ENCODE measurements around the gene PKM. TPM values are rescaled to one million over a fixed set of nuclear protein-coding genes. Genes with fewer than 3 reads are reported as not detected.

PKM gene
- total and polyA plus RNA-seq, 2 donors (not counting 1 experiment from before 2014, with no cell fraction given): 1,892 to 2,521 TPM

- no peak for TF ChIP-seq EZH2 (IDR thresholded peaks at IDR 0.05; ENCODE audit: low read length, missing control alignments)
- TF ChIP-seq CTCF (conservative IDR thresholded peaks at IDR 0.05 in 1 of 2, IDR thresholded peaks at IDR 0.05 in 1 of 2; ENCODE audit: low read depth in 1 of 2, low read length in 2 of 2): no peak
- Histone ChIP-seq H3K27ac (ENCODE audit: insufficient read depth, low read length) (no peak overlapping the region), H3K36me3 (ENCODE audit: control insufficient read depth, insufficient read depth, low read length) (peaks cover 4% of the 10 kb centered on the region), H4K20me1 (ENCODE audit: control insufficient read depth, extremely low read depth, insufficient read depth, low read length) (no peaks in the 10 kb centered on the region), H3K4me3 (replicated peaks in 1 of 4; ENCODE audit: control extremely low read depth in 1 of 4, insufficient read depth in 1 of 4, low read depth in 3 of 4, low read length in 4 of 4) (no peak overlapping the region), H3K9ac (ENCODE audit: insufficient read depth, low read length) (no peak overlapping the region), H3K9me3 (ENCODE audit: control insufficient read depth, insufficient read depth, low read depth, low read length) (no peaks in the 10 kb centered on the region), H3K79me2 (ENCODE audit: control insufficient read depth, insufficient read depth, low read length) (peaks cover 11% of the 10 kb centered on the region), H3K4me1 (ENCODE audit: control insufficient read depth, extremely low read depth, insufficient read depth, low read length) (peaks cover 15% of the 10 kb centered on the region), H3K4me2 (ENCODE audit: extremely low read depth, insufficient read depth, low read length) (no peak overlapping the region), H3K27me3 (ENCODE audit: control insufficient read depth, insufficient read depth, low read length) (no peaks in the 10 kb centered on the region), H2AFZ (ENCODE audit: low read length) (no peak overlapping the region)
- DNase-seq (ENCODE audit: low read depth in 2 of 2): no peak
Observed at GRCh38 chr15:72239652-72240051, 8.7 kb upstream of the PKM start.

- no peak overlapping the region for H3K4me3 ChIP-seq (replicated peaks in 1 of 4; ENCODE audit: control extremely low read depth in 1 of 4, insufficient read depth in 1 of 4, low read depth in 3 of 4, low read length in 4 of 4)
- peaks cover 11% of the 10 kb centered on the region for H3K79me2 ChIP-seq (ENCODE audit: control insufficient read depth, insufficient read depth, low read length)
- H4K20me1 ChIP-seq (ENCODE audit: control insufficient read depth, extremely low read depth, insufficient read depth, low read length): no peaks in the 10 kb centered on the region
- H3K36me3 ChIP-seq (ENCODE audit: control insufficient read depth, insufficient read depth, low read length): peaks cover 4% of the 10 kb centered on the region
- no peak overlapping the region for H3K9ac ChIP-seq (ENCODE audit: insufficient read depth, low read length)
- no peak for DNase-seq (ENCODE audit: low read depth in 2 of 2)
- H2AFZ ChIP-seq (ENCODE audit: low read length): no peak overlapping the region
- no peaks in the 10 kb centered on the region for H3K9me3 ChIP-seq (ENCODE audit: control insufficient read depth, insufficient read depth, low read depth, low read length)
- no peak for TF ChIP-seq EZH2 (IDR thresholded peaks at IDR 0.05; ENCODE audit: low read length, missing control alignments)
- no peak for TF ChIP-seq CTCF (conservative IDR thresholded peaks at IDR 0.05 in 1 of 2, IDR thresholded peaks at IDR 0.05 in 1 of 2; ENCODE audit: low read depth in 1 of 2, low read length in 2 of 2)
- H3K4me1 ChIP-seq (ENCODE audit: control insufficient read depth, extremely low read depth, insufficient read depth, low read length): peaks cover 15% of the 10 kb centered on the region
- H3K4me2 ChIP-seq (ENCODE audit: extremely low read depth, insufficient read depth, low read length): no peak overlapping the region
- H3K27me3 ChIP-seq (ENCODE audit: control insufficient read depth, insufficient read depth, low read length): no peaks in the 10 kb centered on the region
- no peak overlapping the region for H3K27ac ChIP-seq (ENCODE audit: insufficient read depth, low read length)
Observed at GRCh38 chr15:72238586-72238985, 7.6 kb upstream of the PKM start.

GRCh38 chr15:72237853-72238224, 6.8 kb upstream of the PKM start:
- no peaks in the 10 kb centered on the region for H3K9me3 ChIP-seq (ENCODE audit: control insufficient read depth, insufficient read depth, low read depth, low read length)
- peak overlapping the region; percentile 95 for H3K27ac ChIP-seq (ENCODE audit: insufficient read depth, low read length)
- no peak overlapping the region for H3K4me3 ChIP-seq (replicated peaks in 1 of 4; ENCODE audit: control extremely low read depth in 1 of 4, insufficient read depth in 1 of 4, low read depth in 3 of 4, low read length in 4 of 4)
- TF ChIP-seq EZH2 (IDR thresholded peaks at IDR 0.05; ENCODE audit: low read length, missing control alignments): no peak
- TF ChIP-seq CTCF (conservative IDR thresholded peaks at IDR 0.05 in 1 of 2, IDR thresholded peaks at IDR 0.05 in 1 of 2; ENCODE audit: low read depth in 1 of 2, low read length in 2 of 2): no peak
- peaks cover 17% of the 10 kb centered on the region for H3K4me1 ChIP-seq (ENCODE audit: control insufficient read depth, extremely low read depth, insufficient read depth, low read length)
- no peak overlapping the region for H3K4me2 ChIP-seq (ENCODE audit: extremely low read depth, insufficient read depth, low read length)
- no peaks in the 10 kb centered on the region for H3K27me3 ChIP-seq (ENCODE audit: control insufficient read depth, insufficient read depth, low read length)
- H3K36me3 ChIP-seq (ENCODE audit: control insufficient read depth, insufficient read depth, low read length): peaks cover 4% of the 10 kb centered on the region
- H4K20me1 ChIP-seq (ENCODE audit: control insufficient read depth, extremely low read depth, insufficient read depth, low read length): no peaks in the 10 kb centered on the region
- H3K79me2 ChIP-seq (ENCODE audit: control insufficient read depth, insufficient read depth, low read length): peaks cover 12% of the 10 kb centered on the region
- H2AFZ ChIP-seq (ENCODE audit: low read length): peak overlapping the region; percentile 49
- H3K9ac ChIP-seq (ENCODE audit: insufficient read depth, low read length): no peak overlapping the region
- DNase-seq (ENCODE audit: low read depth in 2 of 2): peak; percentile 5 to 21
